Stimulated activated CD8-positive, alpha-beta memory T cell treated with anti-CD3 and anti-CD28 coated beads, Interleukin-7, amount 100 ng/mL, for 4 hours (primary cell): ENCODE data around the gene FAM219A.

Source experiments
- DNase-seq, 2 donors: peaks; one replicate each; pipeline ENCODE4 v3.0.0-alpha.2; 2020; ENCODE audit warnings: low read depth in 2 of 2

FAM219A gene

GRCh38 chr9:34349324-34349723 is 109.0 kb downstream of the FAM219A start:
- no peak for DNase-seq
